Kidney (tissue), 14 donors: Measurements from ENCODE around the gene TNFRSF11A. TPM values are rescaled to one million over a fixed set of nuclear protein-coding genes. Genes with fewer than 3 reads are reported as not detected.

Source experiments
- DNase-seq, 5 donors: peaks; one replicate each; pipeline ENCODE4 v3.0.0-alpha.2; 2013 to 2020
- FAIRE-seq: peaks from 2 replicates; lab custom pipeline; 2012; peaks lifted over from hg19 to GRCh38; lab: Jason Lieb, UNC
- H3K27ac ChIP-seq, 2 donors: one replicate each; pipeline ENCODE4 v1.7.0; 2013; ENCODE audit warnings: low read depth in 2 of 2, low read length in 2 of 2, inconsistent platforms in 1 of 2
- H3K27me3 ChIP-seq: one replicate; pipeline ENCODE4 v1.7.1; 2013; ENCODE audit warnings: low read length, inconsistent platforms; ENCODE audit not compliant: control insufficient read depth, insufficient read depth
- H3K36me3 ChIP-seq, 3 donors: one replicate each; pipeline versions ENCODE4 v1.7.0 to v1.7.1; 2013; ENCODE audit warnings: low read length in 3 of 3, control low read depth in 1 of 3, inconsistent platforms in 1 of 3; ENCODE audit not compliant: insufficient read depth in 3 of 3, control insufficient read depth in 2 of 3
- H3K4me1 ChIP-seq, 3 donors: one replicate each; pipeline versions ENCODE4 v1.7.0 to v1.7.1; 2013; ENCODE audit warnings: low read length in 3 of 3, inconsistent platforms in 1 of 3, low read depth in 1 of 3; ENCODE audit not compliant: control insufficient read depth in 2 of 3, insufficient read depth in 2 of 3
- H3K4me3 ChIP-seq, 3 donors: one replicate each; pipeline versions ENCODE4 v1.7.0 to v1.8.1; 2013; ENCODE audit warnings: low read length in 3 of 3, control low read depth in 1 of 3, inconsistent platforms in 1 of 3
- H3K9ac ChIP-seq, 3 donors: one replicate each; pipeline versions ENCODE4 v1.7.0 to v1.7.1; 2013; ENCODE audit warnings: low read length in 3 of 3, control low read depth in 1 of 3, inconsistent platforms in 1 of 3
- H3K9me3 ChIP-seq, 3 donors: one replicate each; pipeline versions ENCODE4 v1.7.0 to v1.7.1; 2013; ENCODE audit warnings: low read length in 3 of 3, control low read depth in 1 of 3, inconsistent platforms in 1 of 3; ENCODE audit not compliant: control insufficient read depth in 2 of 3, insufficient read depth in 1 of 3
- intact Hi-C: fragments of 100-400 bp; cut with DNase I; formaldehyde crosslinking; loops from one replicate; pipeline ENCODE4 v1.11.1; 2022
- polyA plus RNA-seq: library from polyadenylated mRNA; stranded (reverse); fragments of 350-450 nt; fragmentation: Illumina TruSeq; extraction: RNeasy Lipid Tissue Mini Kit (QIAGEN cat#74804); gene quantifications from one replicate; pipeline ENCODE4 v1.2.3, GENCODE V29; 2014; ENCODE audit warnings: low read depth, low replicate concordance; ENCODE audit not compliant: insufficient read depth
- total RNA-seq: library from RNA; stranded (reverse); fragmentation: NEBNext Ultra II Directional; extraction: Animal tissue kit (Norgen Biotek cat#: 25700); gene quantifications from one replicate; pipeline ENCODE4 v1.2.1, GENCODE V29; 2021
- TF ChIP-seq, protein P1 (sequence below): IDR thresholded peaks from 3 replicates; pipeline ENCODE4 v1.5.1; 2012; ENCODE audit warnings: mild to moderate bottlenecking, moderate library complexity, borderline replicate concordance; ENCODE audit not compliant: insufficient read depth; ENCODE audit errors: extremely low read depth
- donor health status: control.
- donor health status: control.
- donor health status: control.
- donor health status: control.
- donor health status: control.
- donor health status: DM: yes; HTN: yes; CAD: no.
- donor health status: Normal renal cell carcinoma (clear cell type).

The TNFRSF11A gene
- total and polyA plus RNA-seq, 2 donors from 2014 or later, result 0.39 to 5.4 TPM

DNA sequence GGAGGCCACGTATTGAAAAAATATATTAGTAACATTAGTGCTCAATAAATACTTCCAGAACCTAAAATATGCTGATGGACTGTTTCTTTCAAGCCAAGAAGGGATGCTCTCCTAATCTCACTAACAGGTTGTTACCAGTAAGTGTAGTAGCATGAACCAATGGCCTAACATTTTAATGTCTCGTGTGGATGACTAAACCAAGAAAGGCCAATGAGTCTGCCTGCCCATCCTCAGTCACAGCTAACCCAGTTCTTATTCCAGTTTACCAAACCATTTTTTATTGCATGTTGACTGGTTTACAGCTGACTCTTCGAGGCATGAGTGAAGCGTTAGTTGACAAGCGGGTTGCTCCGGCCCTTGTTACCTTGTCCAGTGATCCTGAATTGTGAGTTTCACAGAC, 45.1 kb upstream of the TNFRSF11A start:
- intact Hi-C loops, result no loop called here
- peaks cover 3 to 4% (median 4%) of the 10 kb centered on the region in 3 donors for H3K36me3 ChIP-seq
- FAIRE-seq, result no peak

DNA sequence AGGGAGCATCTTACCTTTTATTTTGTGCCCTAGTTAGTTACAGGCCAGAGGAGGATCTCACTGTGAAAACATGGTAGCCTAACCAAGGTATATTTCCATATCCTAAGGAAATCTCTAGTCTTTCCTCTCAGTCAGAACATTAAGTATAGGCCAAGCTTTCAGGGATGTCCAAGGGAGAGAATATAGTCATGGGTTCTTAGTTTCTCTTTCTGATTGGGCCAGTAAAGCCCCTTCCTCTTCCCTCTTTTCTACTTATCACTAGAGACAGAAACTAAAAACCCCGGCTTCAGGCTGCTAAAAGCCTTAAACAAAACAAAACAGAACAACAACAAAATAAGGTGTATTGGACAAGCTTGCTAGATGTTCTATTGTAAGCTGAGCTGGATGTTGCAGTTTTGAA, 44.3 kb upstream of the TNFRSF11A start:
- Histone ChIP-seq H3K4me3 (no peak overlapping the region), H3K4me1 (no peaks in the 10 kb centered on the region), H3K9ac (no peak overlapping the region), H3K9me3 (no peaks in the 10 kb centered on the region), H3K27me3 (no peaks in the 10 kb centered on the region), H3K36me3 (peaks cover 4 to 6% (median 4%) of the 10 kb centered on the region in 3 donors), H3K27ac (no peak overlapping the region)
- FAIRE-seq (no peak), DNase-seq (no peak)
- TF ChIP-seq, protein P1, sequence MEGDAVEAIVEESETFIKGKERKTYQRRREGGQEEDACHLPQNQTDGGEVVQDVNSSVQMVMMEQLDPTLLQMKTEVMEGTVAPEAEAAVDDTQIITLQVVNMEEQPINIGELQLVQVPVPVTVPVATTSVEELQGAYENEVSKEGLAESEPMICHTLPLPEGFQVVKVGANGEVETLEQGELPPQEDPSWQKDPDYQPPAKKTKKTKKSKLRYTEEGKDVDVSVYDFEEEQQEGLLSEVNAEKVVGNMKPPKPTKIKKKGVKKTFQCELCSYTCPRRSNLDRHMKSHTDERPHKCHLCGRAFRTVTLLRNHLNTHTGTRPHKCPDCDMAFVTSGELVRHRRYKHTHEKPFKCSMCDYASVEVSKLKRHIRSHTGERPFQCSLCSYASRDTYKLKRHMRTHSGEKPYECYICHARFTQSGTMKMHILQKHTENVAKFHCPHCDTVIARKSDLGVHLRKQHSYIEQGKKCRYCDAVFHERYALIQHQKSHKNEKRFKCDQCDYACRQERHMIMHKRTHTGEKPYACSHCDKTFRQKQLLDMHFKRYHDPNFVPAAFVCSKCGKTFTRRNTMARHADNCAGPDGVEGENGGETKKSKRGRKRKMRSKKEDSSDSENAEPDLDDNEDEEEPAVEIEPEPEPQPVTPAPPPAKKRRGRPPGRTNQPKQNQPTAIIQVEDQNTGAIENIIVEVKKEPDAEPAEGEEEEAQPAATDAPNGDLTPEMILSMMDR, result no peak
- intact Hi-C loops, result no loop called here

More for the DNA sequence above, 45.1 kb upstream of the TNFRSF11A start:
- H3K9me3 ChIP-seq, result no peaks in the 10 kb centered on the region
- DNase-seq, result no peak
- no peaks in the 10 kb centered on the region for H3K27me3 ChIP-seq
- no peak overlapping the region for H3K4me3 ChIP-seq
- TF ChIP-seq, protein P1, result no peak
- no peak overlapping the region for H3K9ac ChIP-seq
- no peak overlapping the region for H3K27ac ChIP-seq
- H3K4me1 ChIP-seq, result no peaks in the 10 kb centered on the region

DNA sequence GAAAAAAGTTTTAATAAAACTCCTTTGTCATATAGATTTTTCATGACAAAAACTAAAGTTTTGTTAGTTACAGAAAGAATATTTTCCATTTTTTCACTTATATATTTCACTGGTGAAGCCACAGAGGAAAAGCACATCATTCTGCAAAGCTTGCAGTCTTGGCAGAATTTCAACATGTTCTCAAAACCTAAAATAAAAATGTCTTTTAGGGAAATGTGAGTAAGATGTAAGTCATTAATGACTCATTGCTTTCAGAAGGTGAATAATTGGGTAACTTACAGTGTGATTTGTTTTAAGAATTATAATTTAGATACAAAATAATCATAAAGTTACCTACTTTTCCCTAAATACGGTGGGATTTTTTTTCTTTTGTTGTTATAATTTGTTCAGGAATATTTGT, 43.4 kb upstream of the TNFRSF11A start:
- no peaks in the 10 kb centered on the region for H3K9me3 ChIP-seq
- no peak overlapping the region for H3K4me3 ChIP-seq
- no peaks in the 10 kb centered on the region for H3K27me3 ChIP-seq
- H3K4me1 ChIP-seq, result no peaks in the 10 kb centered on the region
- FAIRE-seq (peak; percentile 86), DNase-seq (peak in 1 of 5 donors; percentile 3)
- TF ChIP-seq, protein P1, result no peak
- no peak overlapping the region for H3K9ac ChIP-seq
- H3K27ac ChIP-seq, result no peak overlapping the region
- H3K36me3 ChIP-seq, result peaks cover 4 to 6% (median 4%) of the 10 kb centered on the region in 3 donors
- intact Hi-C loops, result no loop called here

DNA sequence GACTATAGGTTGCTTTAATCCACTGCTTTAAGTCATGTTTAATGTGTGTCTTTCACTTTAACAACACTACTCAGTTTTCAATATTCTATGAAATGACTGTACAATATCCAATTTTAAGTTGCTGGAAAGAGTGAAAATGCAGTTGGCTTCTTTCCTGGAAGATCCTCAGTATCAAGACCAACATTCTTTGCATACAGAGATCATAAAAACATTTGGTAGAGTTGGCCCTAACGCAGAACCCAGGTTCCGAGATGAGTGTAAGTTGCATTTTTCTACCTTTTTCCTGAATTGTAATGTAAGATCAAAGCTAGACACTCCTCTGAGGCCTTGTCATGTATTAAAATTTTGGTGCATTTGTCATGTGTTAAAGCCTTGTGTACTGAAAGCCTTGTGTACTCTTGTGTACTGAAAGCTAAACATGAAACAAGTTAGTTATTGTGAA, 42.9 kb upstream of the TNFRSF11A start:
- no peaks in the 10 kb centered on the region for H3K4me1 ChIP-seq
- TF ChIP-seq, protein P1, result no peak
- no peak overlapping the region for H3K4me3 ChIP-seq
- H3K27me3 ChIP-seq, result no peaks in the 10 kb centered on the region
- H3K36me3 ChIP-seq, result peaks cover 2 to 6% (median 4%) of the 10 kb centered on the region in 3 donors
- DNase-seq (no peak), FAIRE-seq (no peak)
- intact Hi-C loops, result no loop called here
- no peak overlapping the region for H3K9ac ChIP-seq
- no peak overlapping the region for H3K27ac ChIP-seq
- no peaks in the 10 kb centered on the region for H3K9me3 ChIP-seq
